Stimulated activated CD4-positive, alpha-beta T cell treated with anti-CD3 and anti-CD28 coated beads, TNF-alpha, amount 100 ng/mL, for 24 hours (primary cell): ENCODE results near the gene RNASEH2B.

ENCODE experiments used
- DNase-seq, 3 experiments: peaks; one replicate each; pipeline ENCODE4 v3.0.0-alpha.2; 2020; ENCODE audit warnings: low read depth in 3 of 3

RNASEH2B gene

DNA sequence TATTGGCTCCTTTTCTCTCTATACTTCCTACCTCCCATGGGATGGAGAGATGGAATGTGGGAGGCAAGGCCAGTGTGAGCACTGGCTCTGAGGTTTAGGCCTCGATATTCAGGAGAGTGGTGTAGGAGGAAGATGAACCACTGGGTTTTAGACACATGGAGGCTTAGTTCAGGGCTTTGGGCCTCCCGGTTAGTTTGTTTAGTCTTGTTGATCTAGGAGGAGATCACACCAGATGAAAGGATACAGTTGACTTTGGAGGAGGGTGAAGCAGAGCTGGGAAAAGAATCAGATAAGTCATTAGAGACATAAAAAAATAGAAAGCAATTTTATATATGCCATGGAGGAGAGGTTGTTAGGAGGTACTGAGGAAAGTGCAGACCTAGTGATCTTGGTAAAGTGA, 30.9 kb downstream of the RNASEH2B start:
- no peak for DNase-seq

- no peak for DNase-seq
Measured at GRCh38 chr13:50941146-50941545, 31.6 kb downstream of the RNASEH2B start.

DNA sequence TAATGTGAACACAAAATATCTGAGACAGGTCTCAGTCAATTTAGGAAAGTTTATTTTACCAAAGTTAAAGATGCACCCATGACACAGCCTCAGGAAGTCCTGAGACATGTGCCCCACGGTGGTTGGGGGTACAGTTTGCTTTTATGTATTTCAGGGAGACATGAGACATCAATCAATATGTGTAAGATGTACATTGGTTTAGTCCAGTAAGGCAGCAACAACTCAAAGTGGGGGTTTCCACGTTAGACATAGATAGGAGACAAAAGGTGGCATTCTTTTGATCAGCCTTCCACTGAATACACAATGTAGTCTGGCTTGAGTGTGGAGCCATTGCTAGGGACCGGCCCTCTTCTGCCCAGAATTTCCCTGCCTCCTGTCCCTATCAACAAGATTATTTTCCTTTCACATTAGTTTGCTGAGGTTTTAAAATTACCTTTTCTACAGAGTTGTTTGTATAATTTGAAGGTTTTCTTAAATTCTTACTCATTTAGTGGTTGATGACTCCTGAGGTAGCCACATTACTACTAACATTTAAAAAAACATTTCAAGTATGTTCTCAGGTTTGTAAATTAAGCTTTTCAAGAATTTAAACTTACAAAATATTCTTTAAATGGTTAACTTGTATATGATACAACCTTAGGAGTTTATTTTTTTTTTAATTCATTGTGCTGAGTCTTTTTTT, 33.2 kb downstream of the RNASEH2B start:
- no peak for DNase-seq

GRCh38 chr13:50945669-50946068, 36.1 kb downstream of the RNASEH2B start:
- DNase-seq: no peak

DNA sequence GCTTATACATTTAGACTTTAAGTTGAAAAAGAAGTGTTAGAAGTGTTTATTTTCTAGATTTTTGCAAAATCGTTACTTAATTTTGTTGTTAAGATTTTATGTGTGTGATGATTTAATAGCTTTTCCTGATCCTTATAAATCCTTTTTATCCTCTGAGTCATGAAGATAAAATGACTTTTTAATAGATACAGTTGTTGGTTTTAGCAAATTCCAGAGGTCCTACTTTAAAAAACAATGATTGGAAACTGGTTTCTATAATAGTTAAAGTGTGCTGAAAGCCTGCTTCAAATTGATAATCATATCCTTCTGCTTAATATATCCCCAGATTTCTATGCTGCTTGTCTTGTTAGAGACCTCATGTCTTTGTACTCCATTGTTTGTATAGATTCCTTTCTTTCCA, 39.0 kb downstream of the RNASEH2B start:
- DNase-seq: no peak

DNA sequence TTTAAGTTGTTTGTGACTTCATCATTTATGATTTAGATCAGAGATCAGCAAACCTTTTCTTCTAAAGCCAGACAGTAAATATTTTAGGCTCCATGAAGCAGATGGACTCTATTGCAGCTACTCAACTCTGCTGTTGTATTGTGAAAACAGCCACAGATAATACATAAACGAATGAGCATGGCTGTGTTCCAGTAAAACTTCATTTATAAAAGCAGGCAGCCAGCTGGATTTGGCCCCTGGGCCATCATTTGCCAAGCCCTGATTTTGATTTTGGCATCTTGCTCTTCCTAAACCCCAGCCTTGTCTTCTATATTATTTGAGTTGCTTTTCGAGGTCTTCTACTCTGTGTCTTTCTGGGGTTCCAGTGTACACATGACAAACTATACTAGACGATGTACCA, 41.3 kb downstream of the RNASEH2B start:
- no peak for DNase-seq

- no peak for DNase-seq
Measured at GRCh38 chr13:50951366-50951765, 41.8 kb downstream of the RNASEH2B start.

DNA sequence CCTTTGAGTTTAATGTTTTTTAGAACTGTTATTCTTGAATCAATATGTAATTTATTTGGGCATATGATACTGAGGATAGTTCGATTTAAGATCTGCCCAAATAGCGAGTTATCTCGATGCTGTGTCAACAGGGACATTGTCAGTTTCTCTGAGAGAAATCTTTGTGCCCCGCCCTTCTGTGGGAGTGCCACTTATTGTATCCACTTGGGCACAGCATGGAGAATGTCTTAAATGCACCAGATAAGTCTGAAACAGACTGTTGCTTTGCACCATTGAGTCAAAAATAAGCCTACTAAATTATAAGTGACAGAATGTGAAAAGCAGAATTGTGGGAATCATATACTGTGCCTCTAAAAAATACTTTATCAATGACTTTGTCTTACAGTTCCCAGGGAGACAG, 45.6 kb downstream of the RNASEH2B start:
- no peak for DNase-seq

- no peak for DNase-seq
Measured at GRCh38 chr13:50955798-50956197, 46.2 kb downstream of the RNASEH2B start.

DNA sequence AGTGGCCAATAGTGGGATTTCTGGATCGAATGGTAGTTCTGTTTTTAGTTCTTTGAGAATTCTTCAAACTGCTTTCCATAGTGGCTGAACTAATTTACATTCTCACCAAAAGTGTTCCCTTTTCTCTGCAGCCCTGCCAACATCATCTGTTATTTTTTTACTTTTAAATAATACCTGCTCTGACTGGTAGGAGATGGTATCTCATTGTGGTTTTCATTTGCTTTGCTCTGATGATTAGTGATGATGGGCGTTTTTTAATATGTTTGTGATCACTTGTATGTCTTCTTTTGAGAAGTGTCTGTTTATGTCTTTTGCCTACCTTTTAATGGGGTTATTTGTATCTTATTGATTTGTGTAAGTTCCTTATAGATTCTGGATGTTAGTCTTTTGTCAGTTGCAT, 48.0 kb downstream of the RNASEH2B start:
- no peak for DNase-seq

DNA sequence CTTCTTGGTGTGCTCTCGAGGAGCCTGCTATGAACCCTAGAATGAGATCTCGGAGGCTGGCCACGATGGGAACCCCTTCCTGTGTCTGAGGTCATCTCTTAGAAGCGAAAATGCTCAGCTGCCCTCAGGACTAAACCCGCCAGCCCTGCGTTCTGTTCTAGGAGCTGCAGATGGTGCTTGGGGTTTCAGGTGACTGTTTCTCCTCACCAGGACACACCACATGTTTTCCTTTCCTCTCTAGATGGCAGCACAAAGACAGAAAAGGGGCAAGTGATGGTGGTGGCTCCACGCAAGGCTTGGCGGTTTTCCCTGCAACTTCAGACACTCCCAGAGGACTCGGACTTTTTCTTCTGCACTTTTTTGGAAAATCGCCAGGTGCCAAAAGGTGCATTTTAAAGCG, 60.1 kb downstream of the RNASEH2B start:
- DNase-seq: no peak

GRCh38 chr13:50970956-50971355, 61.4 kb downstream of the RNASEH2B start:
- no peak for DNase-seq

DNA sequence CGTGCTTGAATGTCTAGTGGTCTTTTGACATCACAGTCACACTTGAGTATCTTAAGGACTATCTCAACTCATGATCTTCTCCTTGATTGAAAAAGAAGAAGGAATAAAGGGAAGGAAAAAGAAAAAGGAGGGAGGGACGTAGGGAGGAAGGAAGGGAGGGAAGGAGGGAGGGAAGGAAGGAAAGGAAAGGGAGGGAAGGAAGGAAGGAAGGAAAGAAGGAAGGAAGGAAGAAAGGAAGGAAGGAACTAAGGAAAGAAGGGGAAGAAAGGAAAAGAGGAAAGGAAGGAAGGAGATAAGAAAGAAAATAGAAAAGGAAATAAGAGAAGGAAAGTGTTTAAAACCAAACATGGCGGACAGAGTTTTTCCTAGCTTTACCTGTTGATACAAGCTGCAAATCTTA, 64.7 kb downstream of the RNASEH2B start:
- no peak for DNase-seq

DNA sequence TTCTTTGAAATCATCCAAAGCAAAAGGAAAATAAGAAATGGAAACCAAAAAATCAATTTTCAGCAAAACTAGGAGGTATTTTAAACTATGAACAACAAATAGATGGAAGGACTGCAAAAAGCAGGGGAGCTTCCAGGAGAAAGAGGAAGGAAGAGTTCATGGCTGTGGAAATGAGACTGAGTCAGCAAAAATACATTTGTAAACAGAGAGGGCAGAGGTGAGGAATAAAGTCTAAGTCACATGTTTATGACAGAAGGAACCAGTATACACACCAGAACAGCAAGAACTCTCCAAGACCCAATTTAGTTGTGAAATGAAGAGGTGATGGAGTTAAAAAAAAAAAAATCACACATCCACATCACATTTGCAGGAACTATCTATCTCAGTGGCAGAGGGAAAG, 69.6 kb downstream of the RNASEH2B start:
- no peak for DNase-seq

DNA sequence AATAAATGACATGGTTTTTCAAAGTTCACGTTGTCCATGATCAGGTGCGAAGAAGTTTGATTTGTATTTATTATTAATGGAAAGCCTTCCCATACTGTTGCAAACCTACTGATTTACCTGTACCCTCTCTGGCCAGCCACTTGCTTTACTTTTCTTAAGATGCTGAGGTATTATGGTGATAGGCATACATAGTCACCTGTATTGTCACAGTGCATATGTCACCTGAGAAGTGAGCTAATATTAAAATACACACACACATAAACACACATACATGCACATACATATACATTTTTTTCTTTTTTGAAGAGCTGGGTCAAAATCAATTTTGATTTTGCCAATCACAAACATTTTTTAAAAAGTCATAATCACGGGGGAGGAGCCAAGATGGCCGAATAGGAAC, 72.1 kb downstream of the RNASEH2B start:
- DNase-seq: no peak

GRCh38 chr13:50989476-50989875, 79.9 kb downstream of the RNASEH2B start:
- DNase-seq: no peak

DNA sequence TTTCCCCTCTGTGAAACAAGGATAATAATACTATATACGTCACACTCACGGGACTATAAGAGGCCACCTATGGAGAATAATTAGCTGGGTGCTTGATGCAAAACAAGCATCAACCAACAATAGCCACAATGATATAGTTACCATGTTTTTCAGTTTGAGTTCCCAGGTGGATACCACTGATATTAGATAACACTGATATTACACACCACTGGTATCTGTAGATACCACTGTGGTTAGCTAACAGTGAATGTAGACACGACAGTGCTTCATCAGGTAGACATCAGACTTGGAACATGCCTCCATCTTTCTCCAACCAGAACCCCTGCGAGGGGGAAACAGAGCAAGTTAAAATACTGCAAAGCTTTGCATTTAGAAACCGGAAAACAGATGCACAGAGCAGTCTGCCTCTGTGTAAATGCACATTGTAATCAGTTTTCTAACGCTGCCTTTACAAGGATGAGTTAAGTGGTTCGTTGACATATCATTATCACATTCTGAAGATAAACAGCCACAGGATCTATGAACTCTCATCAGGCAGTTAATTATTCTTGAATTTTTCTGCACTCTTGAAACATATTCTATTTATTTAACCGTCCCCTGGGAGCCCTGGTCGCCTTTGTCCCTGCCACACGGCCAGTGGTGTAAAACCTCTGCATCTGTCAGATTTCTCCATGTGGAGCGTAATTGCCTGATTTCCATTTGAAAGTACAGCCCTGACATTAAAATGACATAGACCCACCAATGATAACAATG, 80.7 kb downstream of the RNASEH2B start:
- DNase-seq: no peak

GRCh38 chr13:50990818-50991506, 81.4 kb downstream of the RNASEH2B start:
- DNase-seq: no peak

DNA sequence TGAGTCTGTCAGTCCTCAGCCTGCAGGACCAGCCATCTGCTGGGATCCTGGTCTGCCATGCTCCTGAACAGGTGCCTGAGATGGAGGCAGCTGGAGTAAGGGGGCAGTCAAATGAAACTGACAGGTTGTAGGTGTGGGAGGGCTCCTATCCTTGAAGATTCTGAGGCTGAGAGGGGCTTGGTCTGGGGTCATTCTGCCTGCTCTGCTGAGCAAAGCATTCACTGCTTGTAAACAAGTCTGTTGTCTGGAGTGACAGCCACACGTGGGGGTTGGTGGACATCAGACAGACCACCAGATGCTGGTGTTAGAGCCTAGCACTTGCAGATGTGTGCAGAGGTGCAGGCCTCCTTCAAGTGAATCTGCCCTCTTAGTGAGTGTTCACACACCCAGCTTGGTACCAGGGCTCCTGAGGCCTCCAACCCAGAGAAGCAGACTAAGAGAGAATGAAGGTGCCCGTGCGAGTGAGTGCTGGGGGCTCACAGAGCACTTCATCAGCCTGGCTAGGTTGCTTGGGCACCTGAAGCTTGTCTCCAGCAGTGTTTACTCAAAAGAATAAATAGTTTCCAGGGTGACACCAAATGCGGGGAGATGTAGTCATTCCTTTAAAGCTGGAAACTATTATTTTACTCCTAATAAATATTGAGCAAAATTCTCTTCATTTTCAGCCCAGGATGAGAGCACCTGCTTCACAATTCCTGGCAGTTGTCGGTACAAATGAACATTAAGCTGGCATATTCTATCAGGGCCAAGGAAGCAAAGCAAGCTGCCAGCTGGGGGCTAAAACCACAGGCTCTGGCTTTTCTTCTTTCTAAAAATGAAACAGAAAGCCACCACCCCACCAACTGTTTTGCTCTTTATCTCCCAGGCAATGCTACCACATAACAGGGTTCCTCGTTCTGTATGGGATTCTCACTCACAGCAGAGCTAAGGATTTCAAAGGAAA, 82.3 kb downstream of the RNASEH2B start:
- DNase-seq: no peak

DNA sequence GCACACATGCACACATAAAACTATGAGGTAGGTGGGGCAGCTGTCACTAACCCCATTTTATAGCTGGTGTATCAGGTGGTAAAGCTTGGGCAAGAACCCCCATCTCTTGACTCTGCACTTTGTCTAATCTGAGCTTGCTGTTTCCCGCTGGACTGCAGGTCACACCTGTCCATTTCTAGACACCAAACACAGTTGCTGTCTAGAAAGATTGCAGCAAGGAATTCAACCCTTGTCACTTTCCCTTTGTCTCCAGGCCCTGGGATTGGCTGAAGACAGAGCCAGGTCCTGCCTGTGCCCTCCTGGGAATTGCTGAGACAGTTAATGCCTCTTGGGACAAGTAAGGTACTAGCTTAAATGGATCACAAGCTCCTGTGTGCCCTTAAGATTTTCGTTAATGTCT, 83.8 kb downstream of the RNASEH2B start:
- DNase-seq: no peak

DNA sequence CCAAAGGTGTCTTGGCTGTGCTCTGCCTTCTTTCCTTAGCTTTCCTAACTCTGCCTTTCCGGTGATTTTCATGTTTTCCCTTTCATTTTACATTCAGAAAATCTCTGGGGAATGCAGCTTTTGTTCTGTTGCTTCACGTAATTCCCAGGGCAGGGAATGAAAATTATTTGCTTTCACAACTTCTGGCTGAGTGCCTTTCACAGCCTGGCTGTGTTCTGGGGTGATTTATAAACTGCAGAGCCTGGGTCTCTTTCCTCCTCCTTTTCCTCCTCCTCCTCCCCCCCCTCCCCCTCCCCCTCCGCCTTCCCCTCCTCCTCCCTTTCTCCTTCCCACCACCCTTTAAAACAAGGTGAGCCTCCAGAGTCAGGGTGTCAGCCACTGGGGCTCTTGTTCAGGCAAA, 84.3 kb downstream of the RNASEH2B start:
- no peak for DNase-seq

GRCh38 chr13:50994651-50995050, 85.1 kb downstream of the RNASEH2B start:
- DNase-seq: no peak
